GM18507 (cell line): ENCODE data around the gene NAIF1.
"Not testable (repeated sequence)": the region's sequence is repeated elsewhere in the genome, so short reads cannot be mapped to it uniquely, and the experiment has no call there.

ENCODE experiments used
- DNase-seq: peaks from one replicate; pipeline ENCODE4 v3.0.0; 2011; ENCODE audit warnings: low read depth; ENCODE audit not compliant: insufficient read length; ENCODE audit errors: extremely low spot score
- FAIRE-seq: peaks from 2 replicates; lab custom pipeline; 2011; peaks lifted over from hg19 to GRCh38; lab: Jason Lieb, UNC

The NAIF1 gene

GRCh38 chr9:128089299-128089698 is 22.2 kb upstream of the NAIF1 start:
- FAIRE-seq (no peak), DNase-seq (no peak)

- no peak for DNase-seq
- FAIRE-seq, result no peak
Observed at GRCh38 chr9:128088253-128088945, 21.3 kb upstream of the NAIF1 start.

GRCh38 chr9:128087262-128087661 is 20.1 kb upstream of the NAIF1 start:
- FAIRE-seq (no peak), DNase-seq (no peak)

- no peak for FAIRE-seq
- DNase-seq, result no peak
Observed at GRCh38 chr9:128085943-128086342, 18.8 kb upstream of the NAIF1 start.

GRCh38 chr9:128084746-128085145 is 17.6 kb upstream of the NAIF1 start:
- no peak for FAIRE-seq
- no peak for DNase-seq

- DNase-seq (no peak), FAIRE-seq (no peak)
Observed at GRCh38 chr9:128082151-128082550, 15.0 kb upstream of the NAIF1 start.

- no peak for FAIRE-seq
- DNase-seq, result no peak
Observed at GRCh38 chr9:128081056-128081455, 13.9 kb upstream of the NAIF1 start.

- DNase-seq (no peak), FAIRE-seq (no peak)
Observed at GRCh38 chr9:128080206-128080605, 13.1 kb upstream of the NAIF1 start.

- FAIRE-seq (no peak), DNase-seq (no peak)
Observed at GRCh38 chr9:128078504-128079434, 11.6 kb upstream of the NAIF1 start.

GRCh38 chr9:128077847-128078503 is 10.9 kb upstream of the NAIF1 start:
- FAIRE-seq (no peak), DNase-seq (no peak)

GRCh38 chr9:128073253-128073886 is 6.2 kb upstream of the NAIF1 start:
- DNase-seq, result no peak
- FAIRE-seq, result no peak

GRCh38 chr9:128072144-128073021 is 5.3 kb upstream of the NAIF1 start:
- FAIRE-seq, result peak; percentile 63
- DNase-seq, result no peak

- not testable (repeated sequence) for FAIRE-seq, DNase-seq
Observed at GRCh38 chr9:128071475-128071874, 4.4 kb upstream of the NAIF1 start.

- no peak for DNase-seq
- no peak for FAIRE-seq
Observed at GRCh38 chr9:128070874-128071273, 3.8 kb upstream of the NAIF1 start.

- DNase-seq (no peak), FAIRE-seq (no peak)
Observed at GRCh38 chr9:128068386-128069205, 1.5 kb upstream of the NAIF1 start.

- DNase-seq, result peak; percentile 88
- FAIRE-seq, result no peak
Observed at GRCh38 chr9:128067645-128068385, 695 bp upstream of the NAIF1 start, which contains the start of gene SLC25A25. Gene SLC25A25, plus strand, starts transcription at chr9:128068232. Its CDS starts 88 bp downstream, at chr9:128068320.
